Tibial nerve (tissue), 4 donors: ENCODE data around the gene AIFM1.

Experiments used
- EP300 ChIP-seq, 2 donors: sonication (generic); formaldehyde crosslinking; IDR thresholded peaks; one replicate each; pipeline ENCODE4 v1.6.1; 2017; ENCODE audit warnings: antibody characterized with exemption in 2 of 2, mild to moderate bottlenecking in 1 of 2
- POLR2A ChIP-seq, 2 donors: fragments of 450-650 bp; IDR thresholded peaks; one replicate each; pipeline ENCODE4 v1.6.1; 2017; ENCODE audit warnings: antibody characterized with exemption in 2 of 2, mild to moderate bottlenecking in 2 of 2, moderate library complexity in 2 of 2
- TF ChIP-seq, protein P1 (sequence below), 5 experiments: fragments of 200-600 bp in 3 of 5; fragments of 450-650 bp in 2 of 5; sonication (generic) in 3 of 5; IDR thresholded peaks; one replicate each; pipeline ENCODE4 v1.5.1; 2016 to 2019; ENCODE audit warnings: antibody characterized with exemption in 5 of 5, mild to moderate bottlenecking in 3 of 5, moderate library complexity in 2 of 5

DNA sequence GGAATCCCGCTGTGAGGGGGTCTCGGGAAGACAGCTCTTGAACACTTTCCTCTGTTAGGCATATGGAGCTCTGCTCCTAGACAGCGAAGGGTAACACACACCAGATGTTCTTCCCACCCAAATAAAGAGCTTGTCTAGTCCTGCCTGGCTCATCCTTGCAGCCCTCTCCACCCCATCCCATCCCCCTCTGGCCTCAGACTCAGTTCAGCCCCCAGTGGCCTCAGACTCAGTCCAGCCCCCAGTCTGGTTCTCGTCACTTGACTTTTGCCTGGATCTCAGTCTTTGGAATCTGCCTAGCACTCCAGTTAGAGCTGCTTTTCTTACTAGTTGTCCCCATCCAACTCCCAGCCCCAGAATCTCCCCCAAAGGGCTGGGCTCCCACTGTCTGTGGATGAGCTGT lies 21.0 kb upstream of the AIFM1 start:
- no peak for TF ChIP-seq POLR2A (IDR thresholded peaks at IDR 0.05)
- TF ChIP-seq, protein P1, sequence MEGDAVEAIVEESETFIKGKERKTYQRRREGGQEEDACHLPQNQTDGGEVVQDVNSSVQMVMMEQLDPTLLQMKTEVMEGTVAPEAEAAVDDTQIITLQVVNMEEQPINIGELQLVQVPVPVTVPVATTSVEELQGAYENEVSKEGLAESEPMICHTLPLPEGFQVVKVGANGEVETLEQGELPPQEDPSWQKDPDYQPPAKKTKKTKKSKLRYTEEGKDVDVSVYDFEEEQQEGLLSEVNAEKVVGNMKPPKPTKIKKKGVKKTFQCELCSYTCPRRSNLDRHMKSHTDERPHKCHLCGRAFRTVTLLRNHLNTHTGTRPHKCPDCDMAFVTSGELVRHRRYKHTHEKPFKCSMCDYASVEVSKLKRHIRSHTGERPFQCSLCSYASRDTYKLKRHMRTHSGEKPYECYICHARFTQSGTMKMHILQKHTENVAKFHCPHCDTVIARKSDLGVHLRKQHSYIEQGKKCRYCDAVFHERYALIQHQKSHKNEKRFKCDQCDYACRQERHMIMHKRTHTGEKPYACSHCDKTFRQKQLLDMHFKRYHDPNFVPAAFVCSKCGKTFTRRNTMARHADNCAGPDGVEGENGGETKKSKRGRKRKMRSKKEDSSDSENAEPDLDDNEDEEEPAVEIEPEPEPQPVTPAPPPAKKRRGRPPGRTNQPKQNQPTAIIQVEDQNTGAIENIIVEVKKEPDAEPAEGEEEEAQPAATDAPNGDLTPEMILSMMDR (IDR thresholded peaks at IDR 0.05): no peak
- TF ChIP-seq EP300 (IDR thresholded peaks at IDR 0.05): no peak
